NCI-H345 (cell line): ENCODE results near the gene NHLH2.

ENCODE experiments used
- DNase-seq: peaks from one replicate; lab custom pipeline; 2025; lab: John Stamatoyannopoulos, UW

The NHLH2 gene

DNA sequence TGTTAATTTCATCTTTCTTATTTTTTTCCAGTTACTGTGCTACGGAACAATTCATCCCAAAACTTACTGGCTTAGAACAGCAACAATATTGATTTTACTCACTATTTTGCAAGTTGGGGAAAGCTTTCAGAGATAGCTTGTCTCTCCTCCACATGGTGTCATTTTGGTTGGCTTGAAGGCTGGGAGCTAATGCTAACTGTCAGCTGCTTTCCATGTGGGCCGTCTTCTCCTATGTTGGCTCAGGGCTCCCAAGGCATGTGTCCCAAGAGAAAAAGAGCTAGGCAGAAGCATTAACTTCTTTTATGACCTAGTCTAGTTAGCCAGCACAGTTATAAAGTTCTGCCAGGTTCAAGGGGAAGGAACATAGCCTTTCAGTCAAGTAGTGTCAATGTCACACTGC is 38.5 kb downstream of the NHLH2 start:
- no peak for DNase-seq

DNA sequence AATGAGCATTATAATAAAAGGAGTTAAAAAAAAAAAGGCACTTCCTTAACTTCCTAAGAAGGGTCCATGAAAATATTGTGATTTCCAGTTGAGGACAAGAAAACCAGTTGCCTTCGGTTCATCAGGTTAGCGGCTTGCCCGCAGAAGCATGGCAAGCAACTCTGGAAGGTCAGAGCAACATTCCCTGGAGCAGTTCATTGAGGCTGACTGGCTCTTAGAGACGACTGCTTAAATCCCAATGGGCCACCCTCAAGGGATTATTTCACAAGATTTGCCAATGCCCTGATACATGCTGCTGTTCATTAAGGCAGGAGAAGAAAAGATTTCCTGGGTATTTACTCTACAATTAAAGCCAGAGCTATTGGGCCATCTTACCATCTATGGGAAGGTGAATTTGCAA is 43.4 kb downstream of the NHLH2 start:
- no peak for DNase-seq

DNA sequence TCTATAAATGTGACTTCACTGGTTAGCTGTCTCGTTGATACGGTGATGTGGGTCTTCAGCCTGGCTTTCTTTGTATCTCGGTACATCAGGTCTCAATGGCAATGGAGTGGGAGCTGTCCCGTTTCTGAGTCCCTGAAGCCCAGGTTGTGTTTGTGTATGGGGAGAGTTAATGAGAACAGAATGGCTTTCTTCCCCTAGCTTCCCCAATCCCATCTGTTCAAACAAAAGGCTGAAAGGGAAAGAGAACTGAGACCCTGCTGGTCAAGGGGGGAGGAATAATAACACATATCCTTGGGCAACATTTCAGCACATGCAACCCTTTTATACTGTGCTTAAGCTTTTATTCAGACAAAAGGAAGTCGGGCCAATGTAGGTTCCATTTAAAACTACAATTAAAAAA is 44.0 kb downstream of the NHLH2 start:
- DNase-seq, result no peak

DNA sequence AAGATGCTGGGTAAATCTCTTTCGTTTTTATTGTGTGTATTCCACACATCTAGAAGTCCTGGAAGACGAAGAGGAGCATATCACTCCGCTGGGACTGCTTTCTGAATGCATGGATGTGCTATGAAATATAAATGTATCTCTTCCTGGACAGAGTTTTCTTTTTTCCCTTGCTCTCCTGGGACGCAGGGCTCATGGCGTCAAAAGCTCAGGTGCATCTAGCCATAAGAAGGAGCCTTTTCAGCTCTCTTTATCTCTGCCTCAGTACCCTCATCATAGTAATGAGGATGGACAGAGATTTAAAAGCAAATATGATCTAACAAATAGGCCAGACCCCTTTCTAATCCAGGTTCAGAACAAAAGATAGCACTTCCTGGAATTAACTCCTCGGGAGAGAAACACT is 44.9 kb downstream of the NHLH2 start:
- no peak for DNase-seq

DNA sequence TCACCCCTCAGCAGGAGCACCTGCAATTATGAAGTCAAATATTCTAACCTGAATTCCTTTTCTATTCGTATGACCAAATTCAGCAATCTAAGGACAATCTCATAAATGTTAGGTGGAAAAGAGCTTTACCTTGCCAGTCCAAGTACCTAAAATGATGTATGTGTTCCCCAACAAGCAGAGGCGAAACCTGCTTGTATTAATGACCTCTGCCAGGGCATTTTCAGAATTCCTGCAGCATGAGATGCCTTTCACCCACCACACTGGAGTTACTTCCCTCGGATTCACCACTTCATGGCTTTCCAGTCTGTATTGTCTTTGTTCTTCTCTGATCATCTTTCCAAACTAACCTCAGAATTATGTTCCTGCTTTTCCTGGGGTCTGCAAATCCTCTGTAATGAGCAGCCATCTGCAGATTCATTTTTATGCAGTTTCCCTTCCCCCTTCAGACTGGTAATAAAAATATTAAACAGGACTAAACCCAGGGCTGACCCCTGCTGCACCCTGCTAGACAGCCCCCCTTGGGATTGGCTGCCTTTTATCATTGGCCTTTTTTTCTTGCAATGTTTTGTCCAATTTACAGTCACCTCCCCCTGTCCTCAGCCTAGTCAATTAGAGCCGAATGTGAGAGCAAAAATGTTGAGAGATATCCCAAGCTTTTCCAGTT is 45.8 kb downstream of the NHLH2 start:
- no peak for DNase-seq

DNA sequence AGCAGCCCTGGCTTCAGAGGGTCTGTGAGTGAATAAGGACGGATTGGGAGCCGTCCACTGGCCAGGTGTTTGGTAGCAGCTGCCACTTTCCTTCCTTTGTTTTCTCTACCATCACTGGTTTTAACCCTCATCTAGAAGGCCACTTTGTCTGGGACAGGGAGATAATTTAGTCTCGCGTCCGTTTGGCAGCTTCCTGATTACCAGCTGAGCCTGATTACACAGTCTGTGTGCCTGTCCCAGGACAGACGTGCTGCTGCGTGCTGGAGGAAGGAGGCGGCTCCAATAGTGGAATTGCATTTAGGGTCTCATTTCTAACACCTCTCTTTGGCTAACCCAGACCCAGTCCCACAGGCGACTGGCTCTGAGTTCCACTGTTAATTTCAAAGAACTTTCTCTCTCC is 47.8 kb downstream of the NHLH2 start:
- no peak for DNase-seq

DNA sequence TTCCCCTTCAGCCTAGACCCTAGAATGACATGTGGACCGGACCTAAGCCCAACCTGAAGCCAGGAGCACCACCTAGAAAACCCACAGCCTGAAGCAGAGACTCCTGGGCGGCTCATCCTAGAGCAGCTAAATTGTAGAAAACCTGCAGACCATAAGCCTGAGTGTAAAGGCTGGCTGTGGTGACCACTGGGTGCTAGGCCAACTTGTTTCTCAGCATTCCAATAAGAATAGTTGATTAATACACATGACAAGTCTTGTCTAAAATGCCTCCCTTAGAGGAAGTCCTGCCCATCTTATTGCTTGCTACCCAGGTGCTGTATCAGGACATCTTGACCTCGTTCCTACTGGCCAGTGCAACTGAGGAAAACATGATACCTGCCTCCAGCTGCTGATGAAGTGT is 49.1 kb downstream of the NHLH2 start:
- DNase-seq, result no peak

DNA sequence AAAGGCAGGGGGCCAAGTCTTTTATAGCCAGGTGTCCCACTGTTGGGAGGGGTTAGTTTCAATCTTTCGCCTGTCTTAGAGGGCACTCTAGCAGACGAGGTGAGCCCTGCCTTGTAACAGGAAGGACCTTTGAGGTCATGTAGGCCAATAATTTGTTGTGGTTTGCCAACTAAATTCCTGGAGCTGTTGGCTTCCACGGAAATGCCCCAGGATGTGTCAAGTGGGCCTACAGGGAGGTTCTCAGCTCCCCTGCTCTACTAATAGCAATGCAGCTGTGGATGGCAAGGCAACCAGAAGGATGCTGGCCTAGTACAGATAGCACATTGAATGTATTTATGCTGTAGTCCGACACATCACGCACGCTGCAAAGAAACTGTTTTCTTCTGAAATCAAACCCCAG is 50.1 kb downstream of the NHLH2 start:
- no peak for DNase-seq

DNA sequence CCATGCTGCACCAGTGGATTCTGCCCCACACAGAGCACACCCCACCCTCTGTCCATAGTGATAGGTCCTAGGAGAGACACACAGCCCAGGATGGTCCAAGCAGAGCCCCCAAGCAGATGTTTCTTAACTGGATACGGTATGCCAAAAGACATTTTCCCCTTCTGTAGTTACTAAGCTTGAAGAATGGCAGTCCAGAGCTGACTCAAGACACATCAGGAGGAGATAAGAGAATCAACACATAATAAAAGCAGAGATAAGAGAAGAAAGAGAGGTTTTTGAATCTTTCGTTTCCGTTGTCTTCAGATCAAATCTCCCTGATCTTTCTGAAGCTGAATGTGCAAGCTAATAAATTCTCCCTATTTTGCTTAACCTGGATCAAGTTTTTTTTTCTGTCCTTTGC is 50.6 kb downstream of the NHLH2 start:
- DNase-seq, result no peak
